Measurements from ENCODE around the gene QKI. TPM values are rescaled to one million over a fixed set of nuclear protein-coding genes. Genes with fewer than 3 reads are reported as not detected.

The QKI gene
- total and polyA plus RNA-seq, 2 of the 8 experiments (the other 6 are each of a cell fraction or from before 2014, with no cell fraction given): 181 to 183 TPM

GRCh38 chr6:163408352-163408991 is 6.0 kb upstream of the QKI start (continued):
- TF ChIP-seq CBX8 (IDR thresholded peaks at IDR 0.05; ENCODE audit: borderline replicate concordance, low read depth, low read length): no peak
